Parathyroid adenoma (tissue), 2 donors: ENCODE measurements around the gene NUAK1.

Source experiments
- H2AFZ ChIP-seq: fragments of 300-600 bp; sonication (generic); one replicate; pipeline ENCODE4 v1.7.0; 2017; ENCODE audit warnings: antibody characterized with exemption, mild to moderate bottlenecking
- H3K27ac ChIP-seq: fragments of 300-600 bp; sonication (generic); one replicate; pipeline ENCODE4 v1.7.0; 2017
- H3K27me3 ChIP-seq: fragments of 300-600 bp; sonication (generic); one replicate; pipeline ENCODE4 v1.7.0; 2017; ENCODE audit warnings: low read length; ENCODE audit not compliant: control insufficient read depth, insufficient read depth
- H3K36me3 ChIP-seq: fragments of 300-600 bp; sonication (generic); one replicate; pipeline ENCODE4 v1.7.0; 2017; ENCODE audit warnings: low read length; ENCODE audit not compliant: control insufficient read depth, insufficient read depth
- H3K4me1 ChIP-seq: fragments of 300-600 bp; sonication (generic); one replicate; pipeline ENCODE4 v1.7.0; 2017; ENCODE audit warnings: control low read depth
- H3K4me2 ChIP-seq: fragments of 300-600 bp; sonication (generic); one replicate; pipeline ENCODE4 v1.7.0; 2017; ENCODE audit warnings: low read length
- H3K4me3 ChIP-seq: fragments of 300-600 bp; sonication (generic); one replicate; pipeline ENCODE4 v1.7.0; 2017; ENCODE audit warnings: low read depth, low read length
- H3K79me2 ChIP-seq: fragments of 300-600 bp; sonication (generic); one replicate; pipeline ENCODE4 v1.7.0; 2017; ENCODE audit warnings: control low read depth
- H3K9ac ChIP-seq: fragments of 300-600 bp; sonication (generic); one replicate; pipeline ENCODE4 v1.7.0; 2017; ENCODE audit warnings: mild to moderate bottlenecking
- H3K9me3 ChIP-seq: fragments of 300-600 bp; sonication (generic); one replicate; pipeline ENCODE4 v1.7.0; 2017; ENCODE audit warnings: low read length; ENCODE audit not compliant: control insufficient read depth
- TF ChIP-seq, protein P1 (sequence below): fragments of 300-600 bp; sonication (generic); IDR thresholded peaks from one replicate; pipeline ENCODE4 v1.7.0; 2017; ENCODE audit warnings: antibody characterized with exemption, mild to moderate bottlenecking
- donor health status: primary hyperparathyroidism.

Gene NUAK1

DNA sequence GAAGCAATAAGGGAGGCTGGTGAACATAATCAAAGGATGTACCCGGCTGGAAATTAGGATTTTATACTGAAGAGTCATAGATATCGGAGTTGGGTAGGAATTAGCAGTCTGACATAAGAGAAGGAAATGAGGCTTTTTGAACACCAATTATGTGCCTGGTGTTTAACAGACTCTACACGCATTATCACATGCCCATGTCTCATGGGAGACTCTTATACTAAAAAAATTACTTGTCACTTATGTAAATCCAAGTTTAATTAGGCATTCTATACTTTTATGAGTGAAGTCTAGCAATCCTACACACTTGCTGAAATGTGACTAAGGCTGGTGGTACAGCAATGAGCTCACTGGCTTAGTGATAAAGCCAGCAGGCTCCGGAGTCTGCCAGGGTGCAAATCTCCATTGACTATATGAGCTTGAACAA, 93.5 kb downstream of the NUAK1 start:
- Histone ChIP-seq H3K4me1 (peaks cover 2% of the 10 kb centered on the region), H3K27ac (no peak overlapping the region), H3K4me2 (no peak overlapping the region), H2AFZ (no peak overlapping the region), H3K79me2 (no peaks in the 10 kb centered on the region), H3K27me3 (no peaks in the 10 kb centered on the region), H3K4me3 (no peak overlapping the region), H3K36me3 (no peaks in the 10 kb centered on the region), H3K9me3 (no peaks in the 10 kb centered on the region), H3K9ac (no peak overlapping the region)
- TF ChIP-seq, protein P1, sequence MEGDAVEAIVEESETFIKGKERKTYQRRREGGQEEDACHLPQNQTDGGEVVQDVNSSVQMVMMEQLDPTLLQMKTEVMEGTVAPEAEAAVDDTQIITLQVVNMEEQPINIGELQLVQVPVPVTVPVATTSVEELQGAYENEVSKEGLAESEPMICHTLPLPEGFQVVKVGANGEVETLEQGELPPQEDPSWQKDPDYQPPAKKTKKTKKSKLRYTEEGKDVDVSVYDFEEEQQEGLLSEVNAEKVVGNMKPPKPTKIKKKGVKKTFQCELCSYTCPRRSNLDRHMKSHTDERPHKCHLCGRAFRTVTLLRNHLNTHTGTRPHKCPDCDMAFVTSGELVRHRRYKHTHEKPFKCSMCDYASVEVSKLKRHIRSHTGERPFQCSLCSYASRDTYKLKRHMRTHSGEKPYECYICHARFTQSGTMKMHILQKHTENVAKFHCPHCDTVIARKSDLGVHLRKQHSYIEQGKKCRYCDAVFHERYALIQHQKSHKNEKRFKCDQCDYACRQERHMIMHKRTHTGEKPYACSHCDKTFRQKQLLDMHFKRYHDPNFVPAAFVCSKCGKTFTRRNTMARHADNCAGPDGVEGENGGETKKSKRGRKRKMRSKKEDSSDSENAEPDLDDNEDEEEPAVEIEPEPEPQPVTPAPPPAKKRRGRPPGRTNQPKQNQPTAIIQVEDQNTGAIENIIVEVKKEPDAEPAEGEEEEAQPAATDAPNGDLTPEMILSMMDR = no peak

DNA sequence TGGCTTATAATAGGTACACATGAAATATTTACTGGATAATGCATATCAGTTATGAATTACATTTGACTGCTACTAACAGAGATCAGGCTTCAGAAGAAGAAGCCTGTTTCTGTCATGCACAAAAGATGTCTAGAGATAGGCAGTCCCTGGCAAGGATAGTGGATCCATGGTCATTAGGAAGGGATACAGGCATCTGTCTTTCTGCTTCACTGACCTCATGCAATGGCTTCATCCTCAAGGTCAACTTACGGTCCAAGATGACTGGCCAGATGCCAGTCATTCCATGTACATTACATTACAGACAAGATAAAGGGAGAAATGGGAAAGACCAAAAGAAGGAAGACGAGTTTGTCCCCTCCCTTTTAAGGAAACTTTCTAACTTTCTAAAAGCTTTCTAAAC, 94.0 kb downstream of the NUAK1 start:
- Histone ChIP-seq H2AFZ (no peak overlapping the region), H3K9ac (no peak overlapping the region), H3K36me3 (no peaks in the 10 kb centered on the region), H3K4me3 (no peak overlapping the region), H3K79me2 (no peaks in the 10 kb centered on the region), H3K4me2 (no peak overlapping the region), H3K9me3 (no peaks in the 10 kb centered on the region), H3K27ac (no peak overlapping the region), H3K4me1 (peaks cover 2% of the 10 kb centered on the region), H3K27me3 (no peaks in the 10 kb centered on the region)
- TF ChIP-seq, protein P1 = no peak

DNA sequence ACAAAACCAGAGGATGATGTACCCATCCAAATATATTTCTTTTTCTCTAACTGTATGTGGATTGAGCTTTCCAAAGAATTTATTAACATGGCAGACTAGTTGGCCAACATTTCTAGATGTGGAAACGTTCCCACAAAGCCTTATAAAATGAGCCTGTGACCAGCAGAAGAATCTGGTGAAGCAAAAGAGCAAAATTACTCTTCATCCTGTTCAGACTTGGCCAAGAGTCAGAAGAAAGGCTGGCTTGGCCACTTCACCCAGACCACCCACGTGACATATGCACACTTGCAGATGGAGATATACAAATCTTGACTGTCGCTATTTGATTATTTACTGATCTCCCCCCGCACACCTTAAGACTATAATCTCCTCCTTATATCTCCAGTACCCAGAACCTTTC, 96.7 kb downstream of the NUAK1 start:
- Histone ChIP-seq H3K4me1 (peaks cover 8% of the 10 kb centered on the region), H3K4me3 (no peak overlapping the region), H3K36me3 (no peaks in the 10 kb centered on the region), H3K79me2 (no peaks in the 10 kb centered on the region), H2AFZ (no peak overlapping the region), H3K27ac (no peak overlapping the region), H3K9me3 (no peaks in the 10 kb centered on the region), H3K9ac (no peak overlapping the region), H3K4me2 (no peak overlapping the region), H3K27me3 (no peaks in the 10 kb centered on the region)
- TF ChIP-seq, protein P1 = no peak

DNA sequence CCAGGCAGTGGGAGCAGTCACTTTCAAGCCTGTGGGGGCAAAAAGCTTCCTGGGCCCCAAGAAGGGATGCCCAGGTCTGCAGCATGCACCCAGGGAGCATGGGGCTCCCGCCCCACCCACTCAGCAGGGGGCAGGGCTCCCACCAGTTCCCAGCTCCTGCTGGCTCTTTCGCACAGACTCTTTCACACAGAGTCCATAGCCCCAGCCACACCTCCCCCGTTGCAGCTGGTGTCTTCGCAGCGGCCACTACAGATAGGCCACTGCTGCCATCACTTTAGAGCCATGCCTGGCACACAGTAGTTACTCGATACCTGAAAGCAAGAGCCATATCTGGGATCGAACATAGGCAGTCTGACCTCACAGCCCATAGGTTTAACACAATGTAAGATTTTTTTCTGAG, 98.2 kb downstream of the NUAK1 start:
- Histone ChIP-seq H3K27ac (no peak overlapping the region), H3K27me3 (no peaks in the 10 kb centered on the region), H3K79me2 (no peaks in the 10 kb centered on the region), H3K36me3 (no peaks in the 10 kb centered on the region), H3K4me3 (no peak overlapping the region), H3K9ac (no peak overlapping the region), H3K4me2 (no peak overlapping the region), H3K4me1 (peaks cover 8% of the 10 kb centered on the region), H2AFZ (no peak overlapping the region), H3K9me3 (no peaks in the 10 kb centered on the region)
- TF ChIP-seq, protein P1 = no peak

DNA sequence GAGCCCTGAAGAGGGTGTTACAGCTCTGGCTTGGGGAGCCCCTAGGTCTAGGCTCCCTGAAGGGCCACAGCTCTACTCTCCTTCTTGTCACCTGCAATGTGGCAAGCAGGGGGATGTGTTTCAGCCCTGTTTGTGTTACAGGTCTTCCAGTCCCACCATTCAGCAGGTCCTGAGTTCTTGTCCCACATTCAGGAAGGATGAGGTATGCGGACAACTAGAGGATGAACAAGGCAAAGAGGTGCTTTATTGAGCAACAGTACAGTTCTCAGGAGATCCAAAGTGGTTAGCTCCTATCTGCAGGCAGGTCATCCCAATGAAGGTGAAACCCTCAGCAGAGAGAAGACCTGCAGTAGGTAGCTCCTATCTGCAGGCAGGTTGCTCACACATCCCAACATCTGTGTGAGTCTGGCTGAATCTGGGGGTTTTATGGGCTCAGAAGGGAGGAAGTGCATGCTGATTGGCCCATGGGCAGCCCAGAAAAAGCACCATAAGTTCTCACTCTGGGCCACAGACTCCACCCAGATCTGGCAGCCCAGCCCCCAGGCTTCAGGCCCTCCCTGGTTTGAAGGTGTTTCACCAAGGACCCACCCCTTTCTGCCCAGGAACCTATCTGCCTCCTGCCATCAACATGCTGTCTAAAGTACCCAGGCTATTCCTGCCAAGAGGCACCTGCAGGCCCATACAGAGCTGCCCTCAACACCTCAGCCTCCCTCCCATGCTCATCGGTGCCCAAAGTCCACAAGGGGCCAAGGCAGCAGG, 98.9 kb downstream of the NUAK1 start:
- H3K4me2 ChIP-seq = no peak overlapping the region
- TF ChIP-seq, protein P1 = no peak
- H3K9ac ChIP-seq = no peak overlapping the region
- no peak overlapping the region for H2AFZ ChIP-seq
- no peaks in the 10 kb centered on the region for H3K79me2 ChIP-seq
- no peaks in the 10 kb centered on the region for H3K9me3 ChIP-seq
- H3K4me1 ChIP-seq = peaks cover 8% of the 10 kb centered on the region
- H3K4me3 ChIP-seq = no peak overlapping the region
- no peaks in the 10 kb centered on the region for H3K27me3 ChIP-seq
- H3K27ac ChIP-seq = no peak overlapping the region
- H3K36me3 ChIP-seq = no peaks in the 10 kb centered on the region
